Mononuclear cell (primary cell): ENCODE data around the gene WASF3. TPM values are rescaled to one million over a fixed set of nuclear protein-coding genes. Genes with fewer than 3 reads are reported as not detected.
"Not testable (repeated sequence)": the region's sequence is repeated elsewhere in the genome, so short reads cannot be mapped to it uniquely, and the experiment has no call there.

ENCODE experiments used
- H3K27me3 ChIP-seq: 2 replicates; pipeline ENCODE4 v1.6.0; 2011; ENCODE audit warnings: low read length, control low read depth; ENCODE audit not compliant: insufficient read depth
- H3K4me1 ChIP-seq: 2 replicates; pipeline ENCODE4 v1.5.1; 2011; ENCODE audit warnings: mild to moderate bottlenecking, low read length, control low read depth; ENCODE audit not compliant: insufficient read depth
- H3K4me3 ChIP-seq: 2 replicates; pipeline ENCODE4 v1.5.1; 2011; ENCODE audit warnings: mild to moderate bottlenecking, low read length, moderate library complexity
- H3K9me3 ChIP-seq: 2 replicates; pipeline ENCODE4 v1.5.1; 2011; ENCODE audit warnings: low read depth, mild to moderate bottlenecking, control low read depth, low read length
- total RNA-seq: library from RNA; depleted of rRNA; stranded (reverse); fragments of >200 nt; gene quantifications from one replicate; pipeline ENCODE4 v1.2.3, GENCODE V29; 2012

Gene WASF3
- total RNA-seq, 1 donor: 0.94 TPM

GRCh38 chr13:26619358-26619757, 61.9 kb downstream of the WASF3 start:
- Histone ChIP-seq H3K4me3 (no peak overlapping the region), H3K27me3 (no peaks in the 10 kb centered on the region), H3K9me3 (peaks cover 5% of the 10 kb centered on the region), H3K4me1 (no peaks in the 10 kb centered on the region)

GRCh38 chr13:26621731-26622401, 64.4 kb downstream of the WASF3 start:
- Histone ChIP-seq H3K27me3 (no peaks in the 10 kb centered on the region), H3K9me3 (peaks cover 8% of the 10 kb centered on the region), H3K4me3 (no peak overlapping the region), H3K4me1 (no peaks in the 10 kb centered on the region)

GRCh38 chr13:26623125-26623524, 65.6 kb downstream of the WASF3 start:
- no peak overlapping the region for H3K4me3 ChIP-seq
- no peaks in the 10 kb centered on the region for H3K27me3 ChIP-seq
- peaks cover 8% of the 10 kb centered on the region for H3K9me3 ChIP-seq
- no peaks in the 10 kb centered on the region for H3K4me1 ChIP-seq

- H3K27me3 ChIP-seq: no peaks in the 10 kb centered on the region
- H3K4me3 ChIP-seq: no peak overlapping the region
- H3K9me3 ChIP-seq: peaks cover 8% of the 10 kb centered on the region
- no peaks in the 10 kb centered on the region for H3K4me1 ChIP-seq
Measured at GRCh38 chr13:26624572-26624971, 67.1 kb downstream of the WASF3 start.

GRCh38 chr13:26626271-26626670, 68.8 kb downstream of the WASF3 start:
- Histone ChIP-seq H3K4me3 (no peak overlapping the region), H3K4me1 (no peaks in the 10 kb centered on the region), H3K27me3 (no peaks in the 10 kb centered on the region), H3K9me3 (peaks cover 8% of the 10 kb centered on the region)

- Histone ChIP-seq H3K27me3 (no peaks in the 10 kb centered on the region), H3K9me3 (peaks cover 8% of the 10 kb centered on the region), H3K4me1 (no peaks in the 10 kb centered on the region), H3K4me3 (no peak overlapping the region)
Measured at GRCh38 chr13:26628706-26629105, 71.2 kb downstream of the WASF3 start.

GRCh38 chr13:26629260-26629825, 71.9 kb downstream of the WASF3 start:
- Histone ChIP-seq H3K9me3 (peaks cover 4% of the 10 kb centered on the region), H3K4me3 (no peak overlapping the region), H3K4me1 (no peaks in the 10 kb centered on the region), H3K27me3 (no peaks in the 10 kb centered on the region)

- H3K4me3 ChIP-seq, H3K9me3 ChIP-seq, H3K4me1 ChIP-seq, H3K27me3 ChIP-seq: not testable (repeated sequence)
Measured at GRCh38 chr13:26635634-26636033, 78.2 kb downstream of the WASF3 start.

GRCh38 chr13:26636073-26636472, 78.6 kb downstream of the WASF3 start:
- not testable (repeated sequence) for H3K4me3 ChIP-seq, H3K27me3 ChIP-seq, H3K4me1 ChIP-seq, H3K9me3 ChIP-seq

- Histone ChIP-seq H3K4me1 (no peaks in the 10 kb centered on the region), H3K9me3 (no peaks in the 10 kb centered on the region), H3K27me3 (no peaks in the 10 kb centered on the region)
Measured at GRCh38 chr13:26646603-26647002, 89.1 kb downstream of the WASF3 start.

GRCh38 chr13:26651234-26651633, 93.8 kb downstream of the WASF3 start:
- Histone ChIP-seq H3K4me3 (no peak overlapping the region), H3K9me3 (no peaks in the 10 kb centered on the region), H3K27me3 (no peaks in the 10 kb centered on the region), H3K4me1 (no peaks in the 10 kb centered on the region)

More at GRCh38 chr13:26646603-26647002, 89.1 kb downstream of the WASF3 start:
- no peak overlapping the region for H3K4me3 ChIP-seq

- no peaks in the 10 kb centered on the region for H3K27me3 ChIP-seq
- H3K9me3 ChIP-seq: no peaks in the 10 kb centered on the region
- no peak overlapping the region for H3K4me3 ChIP-seq
- no peaks in the 10 kb centered on the region for H3K4me1 ChIP-seq
Measured at GRCh38 chr13:26653310-26653709, 95.8 kb downstream of the WASF3 start.

GRCh38 chr13:26653842-26654241, 96.4 kb downstream of the WASF3 start:
- H3K4me1 ChIP-seq: no peaks in the 10 kb centered on the region
- H3K9me3 ChIP-seq: no peaks in the 10 kb centered on the region
- no peak overlapping the region for H3K4me3 ChIP-seq
- no peaks in the 10 kb centered on the region for H3K27me3 ChIP-seq

GRCh38 chr13:26656919-26657318, 99.4 kb downstream of the WASF3 start:
- no peaks in the 10 kb centered on the region for H3K9me3 ChIP-seq
- no peaks in the 10 kb centered on the region for H3K4me1 ChIP-seq
- no peak overlapping the region for H3K4me3 ChIP-seq
- H3K27me3 ChIP-seq: no peaks in the 10 kb centered on the region

GRCh38 chr13:26658448-26659385, 101.2 kb downstream of the WASF3 start:
- Histone ChIP-seq H3K9me3 (no peaks in the 10 kb centered on the region), H3K4me1 (no peaks in the 10 kb centered on the region), H3K4me3 (no peak overlapping the region), H3K27me3 (no peaks in the 10 kb centered on the region)
